NCI-H2107 treated with DMSO at 0.1 percent for 48 hours (cell line): ENCODE results near the gene FOSL2.
A peak's percentile ranks its signal among the peaks of the same experiment; 100 is the strongest.

Source experiments
- DNase-seq: peaks from one replicate; lab custom pipeline; 2025; ENCODE audit not compliant: unreplicated experiment; lab: John Stamatoyannopoulos, UW

FOSL2 gene

DNA sequence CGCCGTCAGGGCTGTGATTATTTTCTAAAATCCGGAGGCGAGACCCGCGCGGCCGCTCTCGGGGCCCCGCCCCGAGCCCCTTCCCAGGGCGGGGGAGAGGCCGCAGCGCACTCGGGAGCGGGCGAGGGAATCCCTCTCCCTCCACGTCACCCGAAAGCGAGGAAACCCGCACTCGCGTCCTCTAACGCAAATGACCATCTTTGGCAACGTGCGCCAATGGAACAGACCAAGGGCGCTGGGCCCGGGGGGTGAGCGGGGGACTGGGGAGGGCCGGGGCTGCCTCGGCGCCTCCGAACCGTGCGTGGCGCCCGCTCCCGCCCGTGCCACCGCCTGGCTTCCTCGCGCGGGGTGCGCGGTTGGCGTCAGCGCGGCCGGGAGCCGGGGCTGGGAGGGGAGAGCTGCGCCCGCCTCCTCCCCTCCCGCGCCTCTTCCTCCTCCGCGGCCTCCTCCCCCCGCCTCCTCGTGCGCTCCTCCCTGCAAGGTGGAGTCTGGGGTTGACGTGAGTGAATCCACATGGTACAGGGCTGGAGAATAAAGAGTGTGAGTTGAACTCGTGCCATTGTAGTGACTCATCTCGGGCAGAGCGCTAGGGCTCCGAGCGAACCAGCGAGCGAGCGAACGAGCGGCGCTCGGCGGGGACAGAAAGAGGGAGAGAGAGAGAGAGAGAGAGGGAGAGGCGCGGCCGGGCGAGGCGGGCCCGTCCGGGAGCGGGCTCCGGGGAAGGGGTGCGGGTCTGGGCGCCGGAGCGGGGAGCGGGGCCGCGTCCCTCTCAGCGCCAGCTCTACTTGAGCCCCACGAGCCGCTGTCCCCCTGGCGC is at the start of gene FOSL2:
Gene FOSL2 (plus strand): TSS at position 562 of the 817 bp plus-strand sequence. CDS start 863 bp downstream, outside the sequence.
- DNase-seq: peak; percentile 91

DNA sequence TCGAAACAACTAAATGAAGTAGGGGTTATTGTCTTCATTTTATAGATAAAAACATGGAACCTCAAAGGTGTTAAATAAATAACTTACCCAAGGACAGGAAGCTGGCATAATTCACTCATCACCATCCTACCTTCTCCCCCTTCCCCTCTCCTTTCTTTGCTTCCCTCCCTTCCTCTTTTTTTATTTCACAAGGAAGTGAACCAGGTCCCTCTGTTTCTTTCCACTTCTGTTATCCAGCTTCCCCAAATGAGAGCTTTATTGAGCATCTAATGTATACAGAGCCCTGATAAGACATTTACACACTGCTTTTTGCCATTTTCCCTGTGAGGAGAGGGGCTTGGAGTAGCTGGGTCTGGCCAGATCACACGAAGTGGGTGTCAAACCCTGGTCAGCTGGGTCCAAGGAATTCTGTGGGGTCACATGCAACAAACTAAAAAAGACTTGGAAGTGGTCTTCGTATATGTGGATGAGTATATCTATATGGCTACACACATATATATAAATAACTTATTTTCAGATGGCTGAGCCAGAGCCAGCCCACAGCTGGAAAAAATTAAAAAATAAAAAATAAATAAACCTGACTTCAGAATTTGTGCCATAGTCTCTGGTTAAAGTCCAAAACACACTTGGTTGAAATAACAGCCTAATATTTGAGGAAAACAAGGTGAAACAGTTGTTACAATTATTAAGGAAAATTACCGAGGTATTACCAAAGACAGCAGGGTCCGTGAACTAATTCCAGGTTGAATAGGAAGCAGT is 49.3 kb upstream of the FOSL2 start:
- no peak for DNase-seq

DNA sequence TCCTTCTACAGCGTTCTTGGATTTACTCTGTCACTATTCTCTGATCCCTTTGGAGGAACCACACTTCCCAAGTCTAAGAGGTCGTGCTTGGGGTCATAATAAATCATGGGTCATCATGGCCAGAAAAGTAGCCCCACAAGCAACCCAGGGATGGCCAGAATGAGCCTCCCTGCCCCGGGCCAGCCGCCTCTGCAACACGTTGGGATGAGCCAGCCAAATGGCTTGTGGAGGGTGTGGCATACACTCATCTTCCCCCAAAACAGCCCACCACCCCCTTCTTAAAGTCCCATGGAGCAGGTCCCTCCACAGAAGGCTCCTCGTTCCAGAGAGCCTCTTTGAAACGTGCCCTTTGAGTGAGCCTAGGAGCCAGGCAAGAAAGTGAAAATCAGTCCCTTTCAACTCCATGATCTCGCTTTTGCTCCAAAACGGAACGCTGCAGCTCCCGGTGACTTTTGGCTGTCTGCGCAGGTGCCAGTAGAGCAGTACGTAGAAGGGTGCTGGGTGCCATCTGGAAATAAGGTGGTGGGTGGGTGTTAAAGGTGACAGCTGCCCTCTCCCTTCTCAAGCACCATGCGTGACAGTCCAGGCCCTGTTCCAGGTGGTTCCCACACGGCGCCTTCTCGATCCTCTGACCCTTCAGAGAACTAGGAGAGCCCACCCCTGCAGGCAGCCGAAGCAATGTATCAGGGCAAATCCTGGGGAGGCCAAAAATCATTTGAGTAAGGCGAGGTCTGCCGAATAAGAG is 48.5 kb upstream of the FOSL2 start:
- DNase-seq: no peak

DNA sequence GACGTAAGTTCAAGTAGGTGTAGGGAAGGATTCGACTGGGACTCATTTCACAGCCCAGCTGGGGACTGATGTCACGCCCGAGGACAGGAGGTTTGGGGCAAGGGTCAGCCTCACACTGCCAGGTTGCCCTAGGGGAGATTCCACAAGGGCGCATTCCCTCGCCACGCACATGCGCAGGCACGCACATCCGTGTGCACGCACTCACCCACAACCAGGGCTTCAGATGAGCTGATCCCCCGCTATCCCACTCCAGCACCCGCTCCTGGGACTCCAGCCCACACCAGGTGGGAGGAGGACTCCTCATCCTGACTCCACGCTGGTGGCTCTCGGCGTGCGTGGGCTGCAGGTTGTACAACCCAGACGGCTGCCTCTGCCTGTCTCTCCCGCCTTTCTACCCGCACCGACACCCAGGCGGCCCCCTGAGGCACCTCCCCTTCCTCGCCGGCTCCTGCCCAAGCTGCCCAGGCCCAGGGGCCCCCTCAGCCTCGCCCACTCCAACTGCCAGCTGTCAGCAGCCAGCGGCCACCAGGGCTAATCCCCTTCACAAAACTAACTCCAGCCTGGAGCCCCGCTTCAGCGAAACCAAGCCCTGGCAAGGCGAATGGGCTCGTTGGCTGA is 47.8 kb upstream of the FOSL2 start:
- no peak for DNase-seq

DNA sequence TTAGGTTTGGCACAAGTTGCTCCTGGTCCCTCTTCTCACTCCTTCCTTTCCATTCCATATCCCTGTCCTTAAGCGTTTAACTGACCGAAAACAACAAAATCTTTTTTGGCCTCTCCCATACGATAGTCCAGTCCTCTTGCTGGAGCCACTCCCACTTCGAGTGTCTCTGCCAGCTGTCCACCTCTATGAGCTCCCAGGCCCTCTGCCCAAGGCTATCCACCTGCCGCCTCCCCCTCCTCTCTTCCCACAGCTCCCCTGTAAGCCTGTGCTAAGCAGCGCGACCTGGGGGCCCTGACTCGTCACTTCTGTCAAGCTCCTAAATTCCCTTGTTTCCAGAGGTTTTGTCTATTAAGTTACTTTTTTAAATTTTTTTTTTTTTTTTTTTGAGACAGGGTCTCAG is 47.0 kb upstream of the FOSL2 start:
- no peak for DNase-seq

DNA sequence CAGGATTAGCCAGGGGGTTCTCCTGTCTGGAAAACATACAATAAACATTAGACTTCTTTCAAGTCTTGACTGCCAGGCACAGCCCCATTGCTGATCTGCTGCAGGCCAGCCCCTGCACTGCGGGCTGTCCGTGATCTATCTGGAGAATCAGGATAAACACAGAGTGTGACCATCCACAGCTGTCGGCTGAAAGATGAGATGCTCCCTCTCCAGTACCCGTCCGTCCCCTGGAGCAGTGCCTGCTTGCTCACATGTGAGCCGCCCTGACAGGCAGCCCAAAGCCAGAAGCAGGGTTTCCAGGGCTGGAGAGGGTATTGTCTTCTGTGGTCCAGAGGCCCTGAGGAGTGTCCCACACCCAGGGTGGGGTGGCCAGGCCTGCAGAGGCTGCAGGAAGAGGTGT is 46.1 kb upstream of the FOSL2 start:
- no peak for DNase-seq

DNA sequence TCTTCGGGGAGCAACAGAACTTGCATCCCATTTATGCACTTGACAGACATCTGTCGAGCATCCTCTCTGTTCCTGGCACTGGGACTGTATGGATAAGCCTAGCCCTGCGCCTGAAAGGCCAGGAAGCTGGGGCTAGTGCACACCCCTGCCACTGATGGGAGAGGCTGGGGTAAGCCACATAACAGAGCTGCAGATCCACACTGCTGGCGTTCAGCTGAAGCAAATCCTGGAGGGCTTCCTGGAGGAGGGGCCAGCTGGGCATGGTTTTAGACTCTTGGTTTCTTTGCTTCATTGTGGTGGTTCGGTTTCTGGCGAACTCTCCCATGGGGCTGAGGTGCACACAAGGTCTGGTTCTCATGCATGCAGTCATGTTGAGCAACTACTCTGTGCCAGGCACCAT is 45.5 kb upstream of the FOSL2 start:
- no peak for DNase-seq

DNA sequence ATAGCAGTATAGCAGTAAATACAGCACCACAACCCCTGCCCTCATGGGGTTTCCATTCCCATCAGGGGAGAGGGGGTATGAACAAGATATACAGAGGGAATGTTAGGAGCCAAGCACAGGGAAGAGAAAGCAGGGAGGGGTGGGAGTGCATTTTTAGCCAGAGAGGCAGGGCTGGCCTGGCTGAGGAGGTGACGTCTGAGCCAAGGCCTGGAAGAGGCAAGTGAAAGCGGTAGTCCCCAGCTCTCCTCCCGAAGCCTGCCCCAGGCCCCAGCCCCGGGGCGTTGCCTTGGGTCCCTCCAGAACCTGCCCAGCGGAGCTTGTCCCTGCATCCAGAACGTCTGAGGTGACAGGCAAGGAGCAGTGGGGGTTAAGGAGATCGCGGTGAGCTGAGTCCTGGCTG is 45.1 kb upstream of the FOSL2 start:
- DNase-seq: no peak

DNA sequence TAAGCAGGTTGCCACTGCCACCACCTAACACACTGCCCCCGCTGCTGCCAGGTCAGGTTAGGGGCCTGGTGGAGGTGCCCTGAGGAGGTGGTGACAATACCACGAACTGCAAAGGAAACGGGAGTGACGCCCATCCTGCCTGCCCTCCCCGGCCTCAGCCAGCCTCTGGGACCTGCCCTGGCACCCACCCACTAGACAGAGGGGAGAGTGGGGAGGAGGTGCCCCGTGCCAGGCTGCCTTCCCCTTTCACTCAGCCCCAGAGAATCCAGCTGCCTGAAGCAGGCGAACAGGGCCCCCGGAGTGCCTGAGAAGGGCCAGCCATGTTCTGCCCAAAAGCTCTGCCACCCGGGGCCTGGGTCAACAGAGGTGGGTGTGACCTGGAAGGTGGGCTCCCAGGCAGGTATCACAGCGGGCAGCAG is 44.5 kb upstream of the FOSL2 start:
- no peak for DNase-seq

DNA sequence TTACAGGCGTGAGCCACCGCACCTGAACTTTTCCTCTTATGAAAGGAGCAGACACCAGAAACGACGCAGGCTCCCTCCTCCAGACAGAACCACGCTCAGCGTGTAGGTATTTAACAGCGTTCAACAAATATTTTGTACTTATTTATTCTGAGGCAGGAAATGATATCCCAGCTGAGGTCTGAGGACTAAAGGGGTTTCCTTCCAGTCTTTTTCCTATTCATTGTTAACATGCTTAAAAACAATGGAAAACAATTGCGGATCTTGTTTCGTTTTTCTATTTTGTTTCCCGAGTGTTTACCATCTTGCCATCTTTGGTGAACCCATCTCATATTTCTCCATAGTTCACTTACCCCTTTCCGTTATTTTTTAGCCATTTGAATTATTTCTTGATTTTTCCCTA is 43.7 kb upstream of the FOSL2 start:
- no peak for DNase-seq

DNA sequence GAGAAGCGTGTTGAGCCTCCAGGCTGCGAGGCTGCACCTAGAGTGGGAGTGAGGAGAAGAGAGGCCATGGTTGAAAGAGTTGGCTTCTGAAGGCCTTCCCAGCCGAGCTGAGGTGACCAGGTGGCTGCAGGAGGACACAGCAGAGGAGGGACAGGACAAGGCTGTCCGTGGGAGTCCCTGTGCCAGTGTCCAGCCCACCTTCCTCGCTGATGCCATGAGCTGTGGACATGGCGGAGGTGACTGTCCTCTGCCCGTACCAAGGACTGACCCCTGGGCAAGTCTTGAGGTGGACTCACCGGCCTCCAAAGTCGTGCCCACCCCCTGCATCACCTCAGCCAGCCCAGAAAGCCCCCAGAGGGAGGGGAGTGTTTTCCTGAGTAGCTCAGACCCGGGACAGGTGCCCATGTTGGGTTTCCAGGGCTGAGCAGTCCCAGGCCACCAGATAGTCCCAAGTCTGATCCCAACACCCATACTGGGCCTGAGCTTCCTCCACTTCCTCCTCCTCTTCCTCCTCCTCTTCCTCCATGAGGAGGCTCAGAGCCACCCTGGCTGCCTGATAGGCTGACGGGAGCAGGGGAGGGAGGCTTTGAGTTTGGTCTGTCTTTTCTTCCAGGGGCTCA is 43.0 kb upstream of the FOSL2 start:
- no peak for DNase-seq

DNA sequence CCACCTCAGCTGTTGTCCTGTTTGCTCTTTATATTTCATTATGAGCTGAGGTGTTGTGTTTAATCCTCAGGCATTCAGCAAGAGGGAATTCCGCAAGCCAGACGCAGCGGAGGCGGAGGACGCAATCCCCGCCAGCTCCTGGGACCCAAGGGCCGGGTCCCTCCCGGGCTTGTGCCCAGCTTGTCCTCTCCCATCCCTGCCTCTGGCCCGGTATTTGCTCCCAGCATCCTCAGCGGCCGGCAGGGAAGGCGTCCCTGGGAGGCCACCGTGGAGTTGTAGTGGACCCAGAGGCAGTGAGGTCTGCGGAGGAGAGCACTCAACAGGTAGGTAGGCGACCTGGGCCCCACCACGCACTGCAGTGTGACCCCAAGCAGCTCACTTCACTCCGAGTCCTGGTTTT is 42.5 kb upstream of the FOSL2 start:
- no peak for DNase-seq

DNA sequence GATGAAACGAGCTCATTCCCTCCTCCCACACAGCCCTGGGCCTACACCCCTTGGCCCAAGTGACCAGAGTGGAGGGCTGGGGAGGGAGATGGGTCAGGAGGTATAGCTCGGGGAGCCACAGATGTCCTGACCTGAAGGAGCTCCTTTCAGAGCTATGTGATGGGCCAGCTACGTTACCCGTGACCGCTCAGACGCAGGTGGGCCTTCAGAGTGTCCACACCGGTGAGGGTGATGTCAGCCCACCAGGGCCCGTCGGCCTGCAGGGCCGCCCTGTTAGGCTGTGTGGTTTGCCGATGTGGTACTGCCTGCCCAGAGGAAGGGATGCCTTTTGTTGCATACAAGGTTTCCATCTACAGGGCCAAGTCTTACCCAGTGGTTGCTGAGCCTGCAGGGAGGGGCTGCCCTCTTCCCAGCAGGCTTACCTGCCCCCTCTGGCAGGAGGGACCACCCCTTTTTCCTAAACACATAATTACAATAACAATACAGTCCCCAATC is 41.8 kb upstream of the FOSL2 start:
- no peak for DNase-seq

DNA sequence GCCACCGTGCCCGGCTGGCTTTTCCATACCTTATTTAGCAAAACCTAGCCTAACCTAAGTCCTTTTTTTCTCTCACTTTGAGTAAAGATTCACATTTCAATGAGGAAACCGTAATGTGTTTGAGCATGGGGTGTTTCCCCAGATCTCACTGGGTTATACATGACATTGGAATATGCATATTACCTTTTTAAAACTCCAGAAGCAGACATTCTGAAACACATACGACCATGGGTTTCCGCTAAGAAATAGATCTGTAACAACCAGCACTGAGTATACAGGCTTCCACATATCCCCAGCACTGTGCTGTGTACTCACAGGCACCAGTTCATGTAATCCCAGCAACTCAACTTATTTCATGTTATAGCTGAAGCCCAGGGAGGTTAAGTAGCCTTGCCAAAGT is 41.0 kb upstream of the FOSL2 start:
- no peak for DNase-seq

DNA sequence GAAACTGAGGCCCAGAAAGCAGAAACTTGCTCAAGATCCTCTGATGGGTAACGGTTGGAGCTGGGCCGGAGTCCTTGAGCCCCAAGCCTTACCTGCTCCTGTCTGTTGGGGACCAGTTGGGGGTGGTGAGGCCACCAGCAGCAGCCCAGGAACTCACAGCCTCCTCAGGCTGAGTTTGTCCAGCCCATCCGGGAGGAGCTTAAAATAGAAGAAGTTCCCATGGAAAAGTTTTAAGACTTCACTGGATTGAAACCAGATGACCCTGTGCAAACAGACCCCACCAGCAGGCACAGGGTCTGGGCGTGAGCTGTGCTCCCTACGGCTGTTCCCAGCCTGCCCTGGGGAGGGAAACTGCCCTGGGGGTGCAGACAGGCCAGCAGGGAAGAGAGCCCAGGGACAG is 40.6 kb upstream of the FOSL2 start:
- no peak for DNase-seq

DNA sequence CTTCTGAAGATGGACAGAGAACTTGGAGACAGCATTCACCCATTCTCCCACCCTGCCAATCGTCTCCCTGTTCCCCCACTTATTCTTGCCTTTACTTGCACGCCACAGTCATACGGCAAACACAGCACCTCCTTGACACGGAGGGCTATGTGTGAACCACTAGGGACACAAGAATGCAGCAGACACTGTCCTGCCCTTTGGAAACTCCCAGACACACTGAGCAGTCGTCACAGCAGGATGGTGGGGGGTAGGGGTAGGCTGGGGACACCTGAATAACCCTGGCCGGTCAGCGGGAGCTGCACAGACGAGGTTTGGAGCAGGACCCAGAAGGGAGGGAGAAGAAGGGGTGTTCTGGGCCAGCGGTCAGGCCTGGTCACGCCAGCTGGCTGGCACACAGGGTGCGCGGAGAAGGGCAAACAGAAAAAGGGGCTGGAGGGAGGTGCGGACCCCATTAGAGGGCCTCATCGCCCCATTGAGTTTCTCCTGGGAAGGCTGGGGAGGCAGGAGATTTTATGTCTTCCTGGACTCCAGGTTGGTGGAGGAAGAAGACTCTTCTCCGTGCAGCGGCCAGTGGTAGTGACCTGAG is 40.0 kb upstream of the FOSL2 start:
- DNase-seq: no peak

DNA sequence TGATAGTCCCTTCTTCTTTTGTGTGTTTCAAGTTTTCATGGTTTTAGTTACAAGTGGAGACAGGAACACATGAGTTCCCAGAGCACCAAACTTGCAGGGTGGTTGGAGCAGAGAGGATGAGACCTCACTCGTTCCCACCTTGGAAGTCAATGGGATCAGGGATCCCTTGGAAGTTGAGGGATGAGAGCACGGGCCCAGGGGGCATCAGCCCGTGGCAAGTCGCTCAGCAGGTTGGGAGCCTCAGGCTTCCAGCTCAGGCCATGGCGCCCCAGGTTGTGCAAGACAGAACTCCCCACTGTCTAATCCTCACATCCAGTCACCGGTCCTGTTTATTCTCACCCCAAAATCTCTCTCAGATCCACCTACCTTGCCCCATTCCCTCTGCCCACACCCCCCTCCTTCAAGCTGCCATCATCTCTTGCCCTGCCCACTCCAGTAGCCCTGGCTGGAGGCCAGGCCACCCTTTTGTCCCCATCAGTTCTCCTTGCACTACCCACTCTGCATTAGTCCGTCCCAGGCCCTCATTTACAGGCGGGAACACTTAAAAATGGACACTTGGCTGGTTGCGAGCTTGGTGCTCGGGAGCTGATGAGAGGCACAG is 37.6 kb upstream of the FOSL2 start:
- DNase-seq: no peak

DNA sequence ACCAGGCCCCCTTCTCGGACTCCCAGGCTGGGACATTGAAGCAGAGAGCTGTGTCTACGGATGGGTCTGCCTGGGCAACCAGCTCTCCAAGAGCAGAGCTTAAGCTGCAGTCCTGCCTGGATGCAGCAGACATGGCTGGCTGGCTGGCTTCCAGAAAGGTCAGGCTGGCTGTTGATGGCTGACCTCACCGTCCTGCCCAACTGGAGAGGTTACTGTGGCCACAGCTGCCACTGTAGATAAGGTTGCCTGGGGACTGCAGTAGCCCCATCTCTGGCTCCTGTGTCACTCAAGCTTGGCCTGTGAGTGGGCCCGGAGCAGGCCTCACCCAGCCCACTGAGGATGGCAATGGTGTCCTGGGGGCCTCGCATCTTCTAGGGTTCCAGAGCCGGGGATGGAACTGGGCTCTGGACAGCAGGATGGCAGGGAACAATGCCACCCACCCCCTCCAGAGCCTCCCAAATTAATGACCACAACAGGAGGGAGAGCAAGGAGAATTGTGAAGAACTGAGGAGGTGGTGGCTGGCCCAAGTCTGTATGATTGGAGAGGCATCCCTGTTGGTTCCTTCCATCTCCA is 37.0 kb upstream of the FOSL2 start:
- no peak for DNase-seq

DNA sequence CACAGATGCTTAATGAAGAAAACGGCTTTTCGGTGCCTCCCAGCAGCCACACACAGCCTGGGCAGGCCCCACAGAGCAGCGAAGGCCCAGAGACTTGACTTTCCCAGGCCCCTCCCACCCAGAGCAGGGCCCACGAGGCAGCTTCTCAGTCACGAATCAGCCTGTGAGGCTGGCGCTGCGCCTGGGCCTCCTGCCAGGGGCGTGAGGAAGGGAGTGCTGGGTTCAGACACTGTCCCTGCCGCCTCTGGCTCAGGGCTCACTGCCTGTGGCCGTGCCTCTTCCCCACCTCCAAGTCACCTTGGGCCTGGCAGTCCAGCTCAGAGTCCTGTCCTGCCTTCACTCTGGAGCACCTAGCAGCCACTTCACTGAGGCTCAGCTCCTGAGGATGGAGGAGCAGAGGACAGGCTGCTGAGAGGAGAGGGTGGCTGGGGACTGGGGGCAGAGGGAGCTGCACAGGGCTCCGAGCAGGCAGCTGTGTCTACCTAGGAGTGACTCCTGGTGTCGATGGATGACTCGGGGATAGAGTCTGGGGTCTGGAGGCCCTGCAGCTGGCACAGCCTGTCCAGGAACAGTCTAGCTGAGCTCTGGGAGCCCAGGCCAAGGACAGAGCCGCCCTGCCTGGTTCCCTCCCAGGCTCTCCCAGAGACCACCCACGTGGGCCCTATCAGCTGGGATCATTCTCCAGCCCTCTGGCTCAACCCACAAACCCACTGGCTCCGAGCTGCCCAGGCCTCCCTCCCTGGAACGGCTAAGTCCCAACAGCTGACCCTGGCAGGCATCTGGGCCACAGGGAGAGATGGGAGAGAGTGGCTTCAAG is 36.4 kb upstream of the FOSL2 start:
- DNase-seq: no peak
